ENCODE measurements around the gene ZSWIM3. TPM values are rescaled to one million over a fixed set of nuclear protein-coding genes. Genes with fewer than 3 reads are reported as not detected.

Gene ZSWIM3
- total RNA-seq, 1 experiment from 2014 or later, result 4.2 TPM

DNA sequence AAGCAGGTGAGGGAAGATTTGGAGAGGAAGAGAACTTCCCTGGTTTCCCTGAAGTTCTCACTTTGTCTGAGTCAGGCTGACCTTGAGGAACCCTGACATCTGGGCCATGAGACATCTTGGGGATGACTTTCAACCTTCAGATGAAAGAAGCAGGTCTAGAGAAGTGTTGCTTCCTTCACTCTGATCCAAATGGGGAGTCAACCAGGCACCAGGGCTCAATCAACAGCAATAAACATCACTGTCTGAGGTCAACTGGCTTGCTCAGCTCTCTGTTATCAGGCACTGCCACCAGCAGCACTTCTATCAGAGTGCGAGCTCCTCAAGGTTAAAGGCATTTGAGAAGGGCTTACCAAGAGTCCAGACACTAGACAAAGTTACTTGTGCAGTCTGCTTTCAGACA is 6.5 kb upstream of the ZSWIM3 start:
- Histone ChIP-seq H4K20me1 (ENCODE audit: low read length) (no peaks in the 10 kb centered on the region), H2AFZ (ENCODE audit: low read length) (no peak overlapping the region), H3F3A (ENCODE audit: low read length, unreplicated experiment) (no peaks in the 10 kb centered on the region), H3K9me2 (replicated peaks; ENCODE audit: low read length) (no peaks in the 10 kb centered on the region), H3K4me2 (ENCODE audit: low read length) (no peak overlapping the region), H3K4me3 (ENCODE audit: low read length) (no peak overlapping the region), H3K79me2 (ENCODE audit: low read length) (peaks cover 9% of the 10 kb centered on the region), H3K9me3 (ENCODE audit: low read length) (no peaks in the 10 kb centered on the region), H3K27ac (ENCODE audit: low read length) (no peak overlapping the region), H3K9ac (ENCODE audit: low read length) (no peak overlapping the region), H3K27me3 (ENCODE audit: low read length) (no peaks in the 10 kb centered on the region), H3K4me1 (ENCODE audit: insufficient read depth, low read length) (peaks cover 3% of the 10 kb centered on the region), H3K36me3 (ENCODE audit: low read depth, low read length) (0 out of 2 replicates have a peak, but pooled peaks cover 8% of the 10 kb centered on the region)
- ChIA-PET POLR2A (ENCODE audit: unreplicated experiment) (interaction anchor here (0.7 kb wide), 1 partner anchor 83 kb away, joined by 13 read pairs; no protein-coding TSS in a partner anchor), CTCF (interaction anchor here (0.7 kb wide), 1 partner anchor 51 kb away, joined by 7 read pairs; no protein-coding TSS in a partner anchor)
- intact Hi-C loops (cut with micrococcal nuclease), result no loop called here
- ATAC-seq (no peak), DNase-seq (no peak)
- TF ChIP-seq EZH2phosphoT487 (IDR thresholded peaks at IDR 0.05; ENCODE audit: borderline replicate concordance, low read length), result no peak
- TF ChIP-seq, protein P1, sequence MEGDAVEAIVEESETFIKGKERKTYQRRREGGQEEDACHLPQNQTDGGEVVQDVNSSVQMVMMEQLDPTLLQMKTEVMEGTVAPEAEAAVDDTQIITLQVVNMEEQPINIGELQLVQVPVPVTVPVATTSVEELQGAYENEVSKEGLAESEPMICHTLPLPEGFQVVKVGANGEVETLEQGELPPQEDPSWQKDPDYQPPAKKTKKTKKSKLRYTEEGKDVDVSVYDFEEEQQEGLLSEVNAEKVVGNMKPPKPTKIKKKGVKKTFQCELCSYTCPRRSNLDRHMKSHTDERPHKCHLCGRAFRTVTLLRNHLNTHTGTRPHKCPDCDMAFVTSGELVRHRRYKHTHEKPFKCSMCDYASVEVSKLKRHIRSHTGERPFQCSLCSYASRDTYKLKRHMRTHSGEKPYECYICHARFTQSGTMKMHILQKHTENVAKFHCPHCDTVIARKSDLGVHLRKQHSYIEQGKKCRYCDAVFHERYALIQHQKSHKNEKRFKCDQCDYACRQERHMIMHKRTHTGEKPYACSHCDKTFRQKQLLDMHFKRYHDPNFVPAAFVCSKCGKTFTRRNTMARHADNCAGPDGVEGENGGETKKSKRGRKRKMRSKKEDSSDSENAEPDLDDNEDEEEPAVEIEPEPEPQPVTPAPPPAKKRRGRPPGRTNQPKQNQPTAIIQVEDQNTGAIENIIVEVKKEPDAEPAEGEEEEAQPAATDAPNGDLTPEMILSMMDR (conservative IDR thresholded peaks at IDR 0.05; ENCODE audit: low read depth, low read length), result no peak
- TF ChIP-seq EZH2 (IDR thresholded peaks at IDR 0.05; ENCODE audit: low read length, unreplicated experiment), result no peak
- BruUV-seq (replicated peaks), result no TSS peak

DNA sequence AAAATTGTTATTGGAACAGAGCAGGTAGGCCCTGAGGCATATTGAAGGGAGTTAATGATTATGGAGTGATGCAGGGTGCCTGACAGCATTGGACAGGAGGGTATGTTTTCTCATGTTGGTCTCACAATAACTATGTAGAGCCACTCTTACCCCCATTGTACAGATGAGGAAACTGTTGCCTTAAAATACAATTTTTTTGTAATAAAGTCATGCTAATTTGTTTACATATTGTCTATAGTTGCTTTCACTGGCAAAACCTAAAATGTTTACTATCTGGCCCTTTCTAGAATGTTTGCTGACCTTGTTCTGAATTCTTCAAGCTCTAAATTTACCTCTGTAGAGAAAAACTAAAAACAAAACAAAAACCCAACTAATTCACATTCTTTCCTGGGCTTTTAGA is 5.9 kb upstream of the ZSWIM3 start:
- BruUV-seq (replicated peaks), result no TSS peak
- ATAC-seq, result no peak
- POLR2A ChIA-PET (ENCODE audit: unreplicated experiment), result interaction anchor here (0.6 to 0.7 kb wide), 2 partner anchors 55 to 82 kb away, joined by 6 to 13 read pairs; no protein-coding TSS in a partner anchor

DNA sequence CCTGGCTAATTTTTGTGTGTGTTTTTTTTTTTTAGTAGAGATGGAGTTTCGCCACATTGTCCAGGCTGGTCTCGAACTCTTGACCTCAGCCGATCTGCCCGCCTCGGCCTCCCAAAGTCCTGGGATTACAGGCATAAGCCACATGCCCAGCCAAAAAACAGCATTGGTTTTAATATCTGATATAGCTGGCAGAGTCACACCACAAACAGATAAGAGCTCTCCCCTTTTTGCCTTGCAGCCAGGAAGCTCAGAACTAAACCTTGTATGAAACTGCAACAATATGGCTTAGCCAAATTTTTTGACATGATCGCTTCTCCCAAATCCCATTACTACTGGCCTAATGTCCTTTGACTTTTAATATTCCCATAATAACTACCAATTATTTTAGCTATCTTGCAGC is 5.1 kb upstream of the ZSWIM3 start:
- CTCF ChIA-PET, result no interaction called here
- no peak for ATAC-seq

More for the DNA sequence above, 5.9 kb upstream of the ZSWIM3 start:
- no peaks in the 10 kb centered on the region for H3K27me3 ChIP-seq (ENCODE audit: low read length)
- peaks cover 15% of the 10 kb centered on the region for H3K79me2 ChIP-seq (ENCODE audit: low read length)
- 0 out of 2 replicates have a peak, but pooled peaks cover 8% of the 10 kb centered on the region for H3K36me3 ChIP-seq (ENCODE audit: low read depth, low read length)
- no peak overlapping the region for H3K4me2 ChIP-seq (ENCODE audit: low read length)
- H2AFZ ChIP-seq (ENCODE audit: low read length), result no peak overlapping the region
- no peaks in the 10 kb centered on the region for H3K9me3 ChIP-seq (ENCODE audit: low read length)
- H3K9ac ChIP-seq (ENCODE audit: low read length), result no peak overlapping the region
- intact Hi-C loops (cut with micrococcal nuclease), result no loop called here
- no peak overlapping the region for H3K27ac ChIP-seq (ENCODE audit: low read length)
- H3F3A ChIP-seq (ENCODE audit: low read length, unreplicated experiment), result no peaks in the 10 kb centered on the region
- no peak for TF ChIP-seq EZH2phosphoT487 (IDR thresholded peaks at IDR 0.05; ENCODE audit: borderline replicate concordance, low read length)
- TF ChIP-seq, protein P1 (conservative IDR thresholded peaks at IDR 0.05; ENCODE audit: low read depth, low read length), result no peak
- TF ChIP-seq EZH2 (IDR thresholded peaks at IDR 0.05; ENCODE audit: low read length, unreplicated experiment), result no peak
- no peak overlapping the region for H3K4me3 ChIP-seq (ENCODE audit: low read length)
- no peaks in the 10 kb centered on the region for H4K20me1 ChIP-seq (ENCODE audit: low read length)
- no peaks in the 10 kb centered on the region for H3K9me2 ChIP-seq (replicated peaks; ENCODE audit: low read length)
- no peak for DNase-seq
- H3K4me1 ChIP-seq (ENCODE audit: insufficient read depth, low read length), result peaks cover 8% of the 10 kb centered on the region
- CTCF ChIA-PET, result interaction anchor here (0.7 kb wide), 1 partner anchor 52 kb away, joined by 7 read pairs; no protein-coding TSS in a partner anchor

More for the DNA sequence above, 5.1 kb upstream of the ZSWIM3 start:
- no peak overlapping the region for H3K27ac ChIP-seq (ENCODE audit: low read length)
- no TSS peak for BruUV-seq (replicated peaks)
- no peaks in the 10 kb centered on the region for H3F3A ChIP-seq (ENCODE audit: low read length, unreplicated experiment)
- H3K79me2 ChIP-seq (ENCODE audit: low read length), result peaks cover 20% of the 10 kb centered on the region
- H3K4me1 ChIP-seq (ENCODE audit: insufficient read depth, low read length), result peaks cover 9% of the 10 kb centered on the region
- TF ChIP-seq EZH2phosphoT487 (IDR thresholded peaks at IDR 0.05; ENCODE audit: borderline replicate concordance, low read length) (no peak), EZH2 (IDR thresholded peaks at IDR 0.05; ENCODE audit: low read length, unreplicated experiment) (no peak)
- TF ChIP-seq, protein P1 (conservative IDR thresholded peaks at IDR 0.05; ENCODE audit: low read depth, low read length), result no peak
- no peaks in the 10 kb centered on the region for H3K27me3 ChIP-seq (ENCODE audit: low read length)
- no peak overlapping the region for H3K9ac ChIP-seq (ENCODE audit: low read length)
- H4K20me1 ChIP-seq (ENCODE audit: low read length), result no peaks in the 10 kb centered on the region
- H3K36me3 ChIP-seq (ENCODE audit: low read depth, low read length), result 0 out of 2 replicates have a peak, but pooled peaks cover 8% of the 10 kb centered on the region
- H3K4me2 ChIP-seq (ENCODE audit: low read length), result no peak overlapping the region
- no peaks in the 10 kb centered on the region for H3K9me3 ChIP-seq (ENCODE audit: low read length)
- intact Hi-C loops (cut with micrococcal nuclease), result no loop called here
- POLR2A ChIA-PET (ENCODE audit: unreplicated experiment), result no interaction called here
- H2AFZ ChIP-seq (ENCODE audit: low read length), result no peak overlapping the region
- no peaks in the 10 kb centered on the region for H3K9me2 ChIP-seq (replicated peaks; ENCODE audit: low read length)
- no peak for DNase-seq
- H3K4me3 ChIP-seq (ENCODE audit: low read length), result no peak overlapping the region
